ENCODE measurements around the gene C8B.
A peak's percentile ranks its signal among the peaks of the same experiment; 100 is the strongest.

C8B gene

GRCh38 chr1:56965916-56966697, at the start of gene C8B:
Gene C8B (minus strand): TSS chr1:56966015. CDS start chr1:56965948, 67 bp downstream.
- no peaks in the 10 kb centered on the region for H3K36me3 ChIP-seq (ENCODE audit: insufficient read depth, low read depth, low read length)
- no peak within 1 kb of the TSS for H3K27ac ChIP-seq (ENCODE audit: low read length)
- no peaks in the 10 kb centered on the region for H3K27me3 ChIP-seq (ENCODE audit: insufficient read depth, low read length)
- H3K4me3 ChIP-seq (ENCODE audit: low read length): no peak within 1 kb of the TSS
- H3K9ac ChIP-seq (ENCODE audit: low read depth, low read length): no peak within 1 kb of the TSS
- H3K4me1 ChIP-seq (ENCODE audit: insufficient read depth, low read length): no peaks in the 10 kb centered on the region
- H3K9me3 ChIP-seq (ENCODE audit: insufficient read depth, low read depth, low read length): no peaks in the 10 kb centered on the region

- no peaks in the 10 kb centered on the region for H3K4me1 ChIP-seq (ENCODE audit: insufficient read depth, low read length)
- H3K9ac ChIP-seq (ENCODE audit: low read depth, low read length): no peak overlapping the region
- no peaks in the 10 kb centered on the region for H3K27me3 ChIP-seq (ENCODE audit: insufficient read depth, low read length)
- no peaks in the 10 kb centered on the region for H3K36me3 ChIP-seq (ENCODE audit: insufficient read depth, low read depth, low read length)
- no peaks in the 10 kb centered on the region for H3K9me3 ChIP-seq (ENCODE audit: insufficient read depth, low read depth, low read length)
- H3K27ac ChIP-seq (ENCODE audit: low read length): no peak overlapping the region
- no peak overlapping the region for H3K4me3 ChIP-seq (ENCODE audit: low read length)
Measured at GRCh38 chr1:57015071-57015470, 49.3 kb upstream of the C8B start.

- Histone ChIP-seq H3K4me3 (ENCODE audit: low read length) (no peak overlapping the region), H3K27me3 (ENCODE audit: insufficient read depth, low read length) (no peaks in the 10 kb centered on the region), H3K4me1 (ENCODE audit: insufficient read depth, low read length) (no peaks in the 10 kb centered on the region), H3K9ac (ENCODE audit: low read depth, low read length) (no peak overlapping the region), H3K27ac (ENCODE audit: low read length) (no peak overlapping the region), H3K36me3 (ENCODE audit: insufficient read depth, low read depth, low read length) (no peaks in the 10 kb centered on the region), H3K9me3 (ENCODE audit: insufficient read depth, low read depth, low read length) (no peaks in the 10 kb centered on the region)
Measured at GRCh38 chr1:57013522-57013921, 47.7 kb upstream of the C8B start.

GRCh38 chr1:57012315-57012714, 46.5 kb upstream of the C8B start:
- Histone ChIP-seq H3K4me1 (ENCODE audit: insufficient read depth, low read length) (no peaks in the 10 kb centered on the region), H3K27me3 (ENCODE audit: insufficient read depth, low read length) (no peaks in the 10 kb centered on the region), H3K36me3 (ENCODE audit: insufficient read depth, low read depth, low read length) (no peaks in the 10 kb centered on the region), H3K27ac (ENCODE audit: low read length) (no peak overlapping the region), H3K9ac (ENCODE audit: low read depth, low read length) (no peak overlapping the region), H3K4me3 (ENCODE audit: low read length) (no peak overlapping the region), H3K9me3 (ENCODE audit: insufficient read depth, low read depth, low read length) (no peaks in the 10 kb centered on the region)

- Histone ChIP-seq H3K36me3 (ENCODE audit: insufficient read depth, low read depth, low read length) (no peaks in the 10 kb centered on the region), H3K27ac (ENCODE audit: low read length) (no peak overlapping the region)
Measured at GRCh38 chr1:57010511-57010910, 44.7 kb upstream of the C8B start.

GRCh38 chr1:57007948-57008347, 42.1 kb upstream of the C8B start:
- Histone ChIP-seq H3K4me1 (ENCODE audit: insufficient read depth, low read length) (no peaks in the 10 kb centered on the region), H3K4me3 (ENCODE audit: low read length) (no peak overlapping the region), H3K9ac (ENCODE audit: low read depth, low read length) (no peak overlapping the region), H3K9me3 (ENCODE audit: insufficient read depth, low read depth, low read length) (no peaks in the 10 kb centered on the region), H3K36me3 (ENCODE audit: insufficient read depth, low read depth, low read length) (no peaks in the 10 kb centered on the region), H3K27me3 (ENCODE audit: insufficient read depth, low read length) (no peaks in the 10 kb centered on the region), H3K27ac (ENCODE audit: low read length) (no peak overlapping the region)

More at GRCh38 chr1:57010511-57010910, 44.7 kb upstream of the C8B start:
- Histone ChIP-seq H3K9me3 (ENCODE audit: insufficient read depth, low read depth, low read length) (no peaks in the 10 kb centered on the region), H3K27me3 (ENCODE audit: insufficient read depth, low read length) (no peaks in the 10 kb centered on the region), H3K4me3 (ENCODE audit: low read length) (no peak overlapping the region), H3K4me1 (ENCODE audit: insufficient read depth, low read length) (no peaks in the 10 kb centered on the region), H3K9ac (ENCODE audit: low read depth, low read length) (no peak overlapping the region)

GRCh38 chr1:57007472-57007871, 41.7 kb upstream of the C8B start:
- Histone ChIP-seq H3K27me3 (ENCODE audit: insufficient read depth, low read length) (no peaks in the 10 kb centered on the region), H3K9ac (ENCODE audit: low read depth, low read length) (no peak overlapping the region), H3K27ac (ENCODE audit: low read length) (no peak overlapping the region), H3K4me3 (ENCODE audit: low read length) (no peak overlapping the region), H3K4me1 (ENCODE audit: insufficient read depth, low read length) (no peaks in the 10 kb centered on the region), H3K9me3 (ENCODE audit: insufficient read depth, low read depth, low read length) (no peaks in the 10 kb centered on the region), H3K36me3 (ENCODE audit: insufficient read depth, low read depth, low read length) (no peaks in the 10 kb centered on the region)

GRCh38 chr1:57003398-57004139, 37.8 kb upstream of the C8B start:
- no peaks in the 10 kb centered on the region for H3K4me1 ChIP-seq (ENCODE audit: insufficient read depth, low read length)
- H3K9me3 ChIP-seq (ENCODE audit: insufficient read depth, low read depth, low read length): no peaks in the 10 kb centered on the region; the same call in 1 of the 2 replicates

GRCh38 chr1:56995414-56996100, 29.7 kb upstream of the C8B start:
- Histone ChIP-seq H3K4me1 (ENCODE audit: insufficient read depth, low read length) (peaks cover 5% of the 10 kb centered on the region; the same call in 1 of the 2 replicates), H3K9me3 (ENCODE audit: insufficient read depth, low read depth, low read length) (no peaks in the 10 kb centered on the region; the same call in 1 of the 2 replicates), H3K4me3 (ENCODE audit: low read length) (no peak overlapping the region), H3K27me3 (ENCODE audit: insufficient read depth, low read length) (no peaks in the 10 kb centered on the region), H3K27ac (ENCODE audit: low read length) (no peak overlapping the region), H3K36me3 (ENCODE audit: insufficient read depth, low read depth, low read length) (no peaks in the 10 kb centered on the region), H3K9ac (ENCODE audit: low read depth, low read length) (no peak overlapping the region)

More at GRCh38 chr1:57003398-57004139, 37.8 kb upstream of the C8B start:
- Histone ChIP-seq H3K27me3 (ENCODE audit: insufficient read depth, low read length) (no peaks in the 10 kb centered on the region), H3K27ac (ENCODE audit: low read length) (no peak overlapping the region), H3K9ac (ENCODE audit: low read depth, low read length) (no peak overlapping the region), H3K36me3 (ENCODE audit: insufficient read depth, low read depth, low read length) (no peaks in the 10 kb centered on the region), H3K4me3 (ENCODE audit: low read length) (no peak overlapping the region)

GRCh38 chr1:56993475-56993874, 27.7 kb upstream of the C8B start:
- H3K9me3 ChIP-seq (ENCODE audit: insufficient read depth, low read depth, low read length): no peaks in the 10 kb centered on the region
- no peak overlapping the region for H3K27ac ChIP-seq (ENCODE audit: low read length)
- H3K4me3 ChIP-seq (ENCODE audit: low read length): no peak overlapping the region
- no peaks in the 10 kb centered on the region for H3K36me3 ChIP-seq (ENCODE audit: insufficient read depth, low read depth, low read length)
- H3K9ac ChIP-seq (ENCODE audit: low read depth, low read length): 0 out of 2 replicates have a peak overlapping the region, but pooled peaks have one; percentile 8
- H3K27me3 ChIP-seq (ENCODE audit: insufficient read depth, low read length): no peaks in the 10 kb centered on the region
- peaks cover 5% of the 10 kb centered on the region; the same call in 1 of the 2 replicates for H3K4me1 ChIP-seq (ENCODE audit: insufficient read depth, low read length)

- Histone ChIP-seq H3K9ac (ENCODE audit: low read depth, low read length) (no peak overlapping the region), H3K9me3 (ENCODE audit: insufficient read depth, low read depth, low read length) (no peaks in the 10 kb centered on the region), H3K4me3 (ENCODE audit: low read length) (no peak overlapping the region), H3K36me3 (ENCODE audit: insufficient read depth, low read depth, low read length) (no peaks in the 10 kb centered on the region), H3K4me1 (ENCODE audit: insufficient read depth, low read length) (peaks cover 5% of the 10 kb centered on the region; the same call in 1 of the 2 replicates), H3K27me3 (ENCODE audit: insufficient read depth, low read length) (no peaks in the 10 kb centered on the region), H3K27ac (ENCODE audit: low read length) (no peak overlapping the region)
Measured at GRCh38 chr1:56992318-56993125, 26.7 kb upstream of the C8B start.
